Testis (tissue), 2 donors: ENCODE results near the gene GALNT9.

ENCODE experiments used
- POLR2A ChIP-seq: fragments of 450-650 bp; IDR thresholded peaks from one replicate; pipeline ENCODE4 v1.6.1; 2017; ENCODE audit warnings: antibody characterized with exemption, mild to moderate bottlenecking, moderate library complexity
- TF ChIP-seq, protein P1 (sequence below), 3 experiments: fragments of 450-650 bp in 2 of 3; fragments of 200-600 bp in 1 of 3; sonication (generic) in 1 of 3; IDR thresholded peaks; one replicate each; pipeline ENCODE4 v1.5.1; 2016 to 2019; ENCODE audit warnings: antibody characterized with exemption in 3 of 3, mild to moderate bottlenecking in 2 of 3, moderate library complexity in 1 of 3

DNA sequence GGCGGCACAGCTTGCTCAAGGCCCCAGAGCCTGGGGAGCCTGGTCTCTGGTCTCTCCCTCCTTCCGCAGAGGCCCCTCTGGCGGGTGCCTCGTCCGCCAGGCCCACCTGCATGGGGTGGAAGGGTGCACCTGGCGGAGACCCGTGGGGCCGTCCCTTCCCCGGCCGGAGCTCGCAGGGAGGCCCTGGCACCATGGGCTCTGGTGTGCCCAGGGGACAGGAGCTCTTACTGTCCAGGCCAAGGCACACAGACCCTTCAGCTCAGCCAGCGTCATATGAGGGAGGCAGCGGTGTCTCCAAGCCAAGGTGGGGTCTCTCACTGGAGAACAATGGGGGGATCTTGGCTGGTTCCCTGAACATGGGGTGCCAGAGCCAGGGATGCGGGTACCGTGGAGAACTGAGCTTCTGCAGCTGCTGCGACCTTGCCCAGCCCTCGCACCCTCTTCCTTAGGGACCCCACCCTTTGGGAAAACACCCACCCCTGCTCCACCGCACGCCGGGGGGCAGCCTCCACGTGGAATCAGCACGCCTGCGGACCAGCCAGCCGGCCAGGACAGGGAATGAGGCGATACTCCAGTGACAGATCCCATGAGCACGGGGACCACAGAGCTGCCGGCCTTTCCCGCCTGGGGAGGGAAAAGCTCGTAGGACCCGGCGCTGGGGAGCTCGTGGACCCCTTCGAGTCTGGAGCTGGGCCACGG, 25.7 kb upstream of the GALNT9 start:
- TF ChIP-seq, protein P1, sequence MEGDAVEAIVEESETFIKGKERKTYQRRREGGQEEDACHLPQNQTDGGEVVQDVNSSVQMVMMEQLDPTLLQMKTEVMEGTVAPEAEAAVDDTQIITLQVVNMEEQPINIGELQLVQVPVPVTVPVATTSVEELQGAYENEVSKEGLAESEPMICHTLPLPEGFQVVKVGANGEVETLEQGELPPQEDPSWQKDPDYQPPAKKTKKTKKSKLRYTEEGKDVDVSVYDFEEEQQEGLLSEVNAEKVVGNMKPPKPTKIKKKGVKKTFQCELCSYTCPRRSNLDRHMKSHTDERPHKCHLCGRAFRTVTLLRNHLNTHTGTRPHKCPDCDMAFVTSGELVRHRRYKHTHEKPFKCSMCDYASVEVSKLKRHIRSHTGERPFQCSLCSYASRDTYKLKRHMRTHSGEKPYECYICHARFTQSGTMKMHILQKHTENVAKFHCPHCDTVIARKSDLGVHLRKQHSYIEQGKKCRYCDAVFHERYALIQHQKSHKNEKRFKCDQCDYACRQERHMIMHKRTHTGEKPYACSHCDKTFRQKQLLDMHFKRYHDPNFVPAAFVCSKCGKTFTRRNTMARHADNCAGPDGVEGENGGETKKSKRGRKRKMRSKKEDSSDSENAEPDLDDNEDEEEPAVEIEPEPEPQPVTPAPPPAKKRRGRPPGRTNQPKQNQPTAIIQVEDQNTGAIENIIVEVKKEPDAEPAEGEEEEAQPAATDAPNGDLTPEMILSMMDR (IDR thresholded peaks at IDR 0.05), result no peak
- TF ChIP-seq POLR2A, result no peak
